DOHH2 (cell line): ENCODE measurements around the gene PUS10.
A peak's percentile ranks its signal among the peaks of the same experiment; 100 is the strongest.
"Not testable (repeated sequence)": the region's sequence is repeated elsewhere in the genome, so short reads cannot be mapped to it uniquely, and the experiment has no call there.

ENCODE experiments used
- H3F3A ChIP-seq: fragments of 200-600 bp; sonication (generic), shearing (Covaris generic); 2 replicates; pipeline ENCODE4 v1.6.0; 2016; ENCODE audit warnings: antibody characterized with exemption, mild to moderate bottlenecking; ENCODE audit not compliant: control insufficient read depth, insufficient read depth
- H3K27ac ChIP-seq: fragments of 200-600 bp; sonication (generic); 2 replicates; pipeline ENCODE4 v1.5.1; 2014; ENCODE audit warnings: low read depth, mild to moderate bottlenecking, low read length, moderate library complexity
- H3K27me3 ChIP-seq: fragments of 200-600 bp; sonication (generic); 2 replicates; pipeline ENCODE4 v1.6.1; 2014; ENCODE audit warnings: mild to moderate bottlenecking, low read length, mixed read lengths; ENCODE audit not compliant: control insufficient read depth
- H3K36me3 ChIP-seq: fragments of 200-600 bp; sonication (generic); 2 replicates; pipeline ENCODE4 v1.6.1; 2014; ENCODE audit warnings: mild to moderate bottlenecking, low read length, moderate library complexity, mixed read lengths; ENCODE audit not compliant: control insufficient read depth
- H3K4me1 ChIP-seq: fragments of 200-600 bp; sonication (generic); 2 replicates; pipeline ENCODE4 v1.6.1; 2014; ENCODE audit warnings: mild to moderate bottlenecking, low read length, mixed read lengths; ENCODE audit not compliant: control insufficient read depth
- H3K4me2 ChIP-seq: fragments of 200-600 bp; sonication (generic); 2 replicates; pipeline ENCODE4 v1.6.0; 2014; ENCODE audit warnings: mild to moderate bottlenecking, low read length, moderate library complexity
- H3K4me3 ChIP-seq: fragments of 200-600 bp; sonication (generic); 2 replicates; pipeline ENCODE4 v1.5.1; 2014; ENCODE audit warnings: mild to moderate bottlenecking, low read length, mixed read lengths
- H3K79me2 ChIP-seq: fragments of 200-600 bp; sonication (generic); 2 replicates; pipeline ENCODE4 v1.6.1; 2014; ENCODE audit warnings: mild to moderate bottlenecking, low read length, mixed read lengths; ENCODE audit not compliant: control insufficient read depth
- H3K9me2 ChIP-seq: fragments of 200-600 bp; sonication (generic); replicated peaks from 2 replicates; pipeline ENCODE4 v1.6.1; 2014; ENCODE audit warnings: mild to moderate bottlenecking, low read length, mixed read lengths; ENCODE audit not compliant: control insufficient read depth
- H3K9me3 ChIP-seq: fragments of 200-600 bp; sonication (generic); 2 replicates; pipeline ENCODE4 v1.6.1; 2014; ENCODE audit warnings: antibody characterized with exemption, low read length, mixed read lengths; ENCODE audit not compliant: control insufficient read depth, insufficient read depth
- H4K20me1 ChIP-seq: fragments of 200-600 bp; sonication (generic); 2 replicates; pipeline ENCODE4 v1.6.0; 2014; ENCODE audit warnings: low read depth, mild to moderate bottlenecking, antibody characterized with exemption, low read length, moderate library complexity; ENCODE audit not compliant: control insufficient read depth, insufficient read depth
- EZH2phosphoT487 ChIP-seq: fragments of 200-600 bp; sonication (generic); IDR thresholded peaks from 2 replicates; pipeline ENCODE4 v1.6.1; 2017; ENCODE audit warnings: borderline replicate concordance, mild to moderate bottlenecking, antibody characterized with exemption, low read length, moderate library complexity, mixed read lengths
- TF ChIP-seq, protein P1 (sequence below): fragments of 200-600 bp; sonication (generic); IDR thresholded peaks from one replicate; pipeline ENCODE4 v1.5.1; 2014; ENCODE audit warnings: antibody characterized with exemption, mild to moderate bottlenecking, low read depth, low read length; ENCODE audit not compliant: poor library complexity, severe bottlenecking

The PUS10 gene

DNA sequence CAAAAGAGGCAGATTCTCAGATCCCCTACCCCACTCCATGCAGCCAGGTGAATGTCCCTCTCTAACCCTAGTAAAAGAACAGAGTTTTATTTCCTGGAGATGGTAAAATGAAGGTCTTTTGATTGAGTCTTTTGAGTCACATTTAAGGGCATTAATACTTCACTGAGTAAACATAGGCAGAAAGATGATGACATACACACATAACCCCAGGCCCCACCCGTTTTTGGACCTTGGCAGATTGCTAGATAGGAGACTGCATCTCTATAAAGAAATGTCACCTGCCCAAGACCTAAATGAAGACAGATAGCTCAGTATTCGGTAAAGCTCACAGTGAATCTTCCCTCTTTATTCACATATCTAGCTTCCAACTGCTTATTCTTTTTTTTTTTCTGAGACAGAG, 28.8 kb downstream of the PUS10 start:
- no peaks in the 10 kb centered on the region for H4K20me1 ChIP-seq
- H3K4me1 ChIP-seq, result peaks cover 78% of the 10 kb centered on the region
- H3K4me3 ChIP-seq, result no peak overlapping the region
- H3F3A ChIP-seq, result peaks cover 47% of the 10 kb centered on the region
- H3K9me2 ChIP-seq, result no peaks in the 10 kb centered on the region
- H3K27me3 ChIP-seq, result no peaks in the 10 kb centered on the region
- H3K79me2 ChIP-seq, result no peaks in the 10 kb centered on the region
- H3K4me2 ChIP-seq, result no peak overlapping the region
- peaks cover 8% of the 10 kb centered on the region; the same call in 1 of the 2 replicates for H3K36me3 ChIP-seq
- TF ChIP-seq, protein P1, sequence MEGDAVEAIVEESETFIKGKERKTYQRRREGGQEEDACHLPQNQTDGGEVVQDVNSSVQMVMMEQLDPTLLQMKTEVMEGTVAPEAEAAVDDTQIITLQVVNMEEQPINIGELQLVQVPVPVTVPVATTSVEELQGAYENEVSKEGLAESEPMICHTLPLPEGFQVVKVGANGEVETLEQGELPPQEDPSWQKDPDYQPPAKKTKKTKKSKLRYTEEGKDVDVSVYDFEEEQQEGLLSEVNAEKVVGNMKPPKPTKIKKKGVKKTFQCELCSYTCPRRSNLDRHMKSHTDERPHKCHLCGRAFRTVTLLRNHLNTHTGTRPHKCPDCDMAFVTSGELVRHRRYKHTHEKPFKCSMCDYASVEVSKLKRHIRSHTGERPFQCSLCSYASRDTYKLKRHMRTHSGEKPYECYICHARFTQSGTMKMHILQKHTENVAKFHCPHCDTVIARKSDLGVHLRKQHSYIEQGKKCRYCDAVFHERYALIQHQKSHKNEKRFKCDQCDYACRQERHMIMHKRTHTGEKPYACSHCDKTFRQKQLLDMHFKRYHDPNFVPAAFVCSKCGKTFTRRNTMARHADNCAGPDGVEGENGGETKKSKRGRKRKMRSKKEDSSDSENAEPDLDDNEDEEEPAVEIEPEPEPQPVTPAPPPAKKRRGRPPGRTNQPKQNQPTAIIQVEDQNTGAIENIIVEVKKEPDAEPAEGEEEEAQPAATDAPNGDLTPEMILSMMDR, result no peak
- no peak for TF ChIP-seq EZH2phosphoT487
- peaks cover 14% of the 10 kb centered on the region for H3K9me3 ChIP-seq
- H3K27ac ChIP-seq, result peak overlapping the region; percentile 4; the same call in 1 of the 2 replicates

DNA sequence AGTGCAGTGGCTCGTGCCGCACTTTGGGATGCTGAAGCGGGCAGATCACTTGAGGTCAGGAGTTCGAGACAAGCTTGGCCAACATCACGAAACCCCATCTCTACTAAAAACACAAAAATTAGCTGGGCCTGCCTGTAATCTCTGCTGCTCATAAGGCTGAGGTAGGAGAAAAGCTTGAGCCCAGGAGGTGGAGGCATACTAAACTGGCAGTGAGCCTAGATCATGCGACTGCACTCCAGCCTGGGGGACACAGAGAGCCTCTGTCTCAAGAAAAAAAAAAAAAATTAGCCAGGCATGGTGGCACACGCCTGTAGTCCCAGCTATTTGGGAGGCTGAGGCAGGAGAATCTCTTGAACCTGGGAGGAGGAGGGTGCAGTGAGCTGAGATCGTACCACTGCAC, 30.4 kb downstream of the PUS10 start:
- not testable (repeated sequence) for H3K9me2 ChIP-seq, H3K79me2 ChIP-seq, H4K20me1 ChIP-seq, H3K27me3 ChIP-seq, H3K36me3 ChIP-seq
- peaks cover 78% of the 10 kb centered on the region for H3K4me1 ChIP-seq
- peak overlapping the region; percentile 83 for H3K4me2 ChIP-seq
- H3K9me3 ChIP-seq, result peaks cover 14% of the 10 kb centered on the region
- peak overlapping the region; percentile 42 for H3K4me3 ChIP-seq
- H3F3A ChIP-seq, result peaks cover 39% of the 10 kb centered on the region
- peak overlapping the region; percentile 87 for H3K27ac ChIP-seq

DNA sequence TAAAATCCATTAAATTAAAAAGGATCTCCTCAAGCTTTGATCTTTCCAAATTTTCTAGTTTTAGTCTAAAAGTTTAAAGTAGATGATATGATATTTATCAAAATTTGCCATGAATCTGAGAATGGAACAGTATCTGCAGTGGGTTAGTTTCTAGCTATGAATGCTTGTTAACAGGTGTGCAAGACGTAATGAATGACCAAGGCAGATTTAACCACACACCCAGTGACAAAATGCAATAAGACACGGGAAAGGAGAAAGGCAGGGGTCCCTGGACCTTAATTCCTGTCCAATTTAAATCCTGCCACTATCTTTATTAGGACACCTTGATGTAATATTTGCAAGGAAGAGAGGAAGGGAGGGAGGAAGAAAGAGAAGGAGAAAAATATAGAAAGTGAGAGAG, 31.0 kb downstream of the PUS10 start:
- no peak for TF ChIP-seq EZH2phosphoT487
- TF ChIP-seq, protein P1, result no peak
- no peaks in the 10 kb centered on the region for H3K79me2 ChIP-seq
- H3K27ac ChIP-seq, result peak overlapping the region; percentile 87
- H3K9me3 ChIP-seq, result peaks cover 12% of the 10 kb centered on the region
- peak overlapping the region; percentile 42 for H3K4me3 ChIP-seq
- H4K20me1 ChIP-seq, result no peaks in the 10 kb centered on the region
- peak overlapping the region; percentile 83 for H3K4me2 ChIP-seq
- H3K36me3 ChIP-seq, result peaks cover 8% of the 10 kb centered on the region; the same call in 1 of the 2 replicates
- peaks cover 72% of the 10 kb centered on the region for H3K4me1 ChIP-seq
- H3K27me3 ChIP-seq, result no peaks in the 10 kb centered on the region
- peaks cover 33% of the 10 kb centered on the region for H3F3A ChIP-seq
- H3K9me2 ChIP-seq, result no peaks in the 10 kb centered on the region

DNA sequence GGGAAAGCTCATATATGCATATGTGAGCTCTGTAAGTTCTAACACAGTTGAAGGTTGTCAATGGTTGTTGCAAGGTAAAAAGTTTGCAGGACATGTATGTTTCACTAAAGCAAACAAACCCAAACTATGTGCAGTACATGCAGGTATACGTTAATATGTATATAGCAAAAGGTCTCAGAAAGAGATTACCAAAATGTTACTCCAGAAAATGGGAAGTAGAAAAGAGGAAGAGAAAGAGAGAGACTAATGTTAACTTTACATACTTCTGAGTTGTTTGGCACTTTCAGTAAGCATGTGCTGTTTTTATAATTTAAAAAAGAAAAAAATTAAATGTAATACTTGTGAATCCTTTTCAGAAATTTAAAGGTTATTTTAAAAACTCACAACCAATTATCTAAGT, 33.3 kb downstream of the PUS10 start:
- H3K36me3 ChIP-seq, result no peaks in the 10 kb centered on the region
- H3K4me1 ChIP-seq, result peaks cover 76% of the 10 kb centered on the region
- H3K4me3 ChIP-seq, result peak overlapping the region; percentile 55
- H3K27me3 ChIP-seq, result no peaks in the 10 kb centered on the region
- H3K79me2 ChIP-seq, result no peaks in the 10 kb centered on the region
- peaks cover 31% of the 10 kb centered on the region for H3F3A ChIP-seq
- TF ChIP-seq, protein P1, result no peak
- no peak for TF ChIP-seq EZH2phosphoT487
- H3K27ac ChIP-seq, result peak overlapping the region; percentile 87
- no peaks in the 10 kb centered on the region for H4K20me1 ChIP-seq
- peak overlapping the region; percentile 83 for H3K4me2 ChIP-seq
- no peaks in the 10 kb centered on the region for H3K9me3 ChIP-seq
- no peaks in the 10 kb centered on the region for H3K9me2 ChIP-seq

DNA sequence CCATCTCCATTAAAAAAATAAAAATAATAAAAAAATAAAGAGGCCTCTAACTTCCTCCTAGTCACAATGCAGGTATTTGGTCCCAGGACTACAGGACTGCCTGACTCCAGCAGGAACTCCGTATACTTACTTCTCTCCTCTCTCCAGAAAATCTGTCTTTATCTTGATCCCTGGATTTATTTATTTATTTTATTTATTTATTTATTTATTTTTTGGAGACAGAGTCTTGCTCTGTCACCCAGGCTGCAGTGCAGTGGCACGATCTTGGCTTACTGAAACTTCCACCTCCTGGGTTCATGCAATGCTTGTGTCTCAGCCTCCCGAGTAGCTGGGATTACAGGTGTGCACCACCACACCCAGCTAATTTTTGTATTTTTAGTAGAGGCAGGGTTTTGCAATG, 36.0 kb downstream of the PUS10 start:
- H3K79me2 ChIP-seq, H3K27ac ChIP-seq, H3K27me3 ChIP-seq, H3K4me2 ChIP-seq, H3K36me3 ChIP-seq, H3K9me2 ChIP-seq, H4K20me1 ChIP-seq, H3K4me3 ChIP-seq, H3K9me3 ChIP-seq: not testable (repeated sequence)
- Histone ChIP-seq H3F3A (peaks cover 35% of the 10 kb centered on the region), H3K4me1 (peaks cover 83% of the 10 kb centered on the region)
